ENCODE results near the gene F11.
"Not testable (repeated sequence)": the region's sequence is repeated elsewhere in the genome, so short reads cannot be mapped to it uniquely, and the experiment has no call there.

The F11 gene

DNA sequence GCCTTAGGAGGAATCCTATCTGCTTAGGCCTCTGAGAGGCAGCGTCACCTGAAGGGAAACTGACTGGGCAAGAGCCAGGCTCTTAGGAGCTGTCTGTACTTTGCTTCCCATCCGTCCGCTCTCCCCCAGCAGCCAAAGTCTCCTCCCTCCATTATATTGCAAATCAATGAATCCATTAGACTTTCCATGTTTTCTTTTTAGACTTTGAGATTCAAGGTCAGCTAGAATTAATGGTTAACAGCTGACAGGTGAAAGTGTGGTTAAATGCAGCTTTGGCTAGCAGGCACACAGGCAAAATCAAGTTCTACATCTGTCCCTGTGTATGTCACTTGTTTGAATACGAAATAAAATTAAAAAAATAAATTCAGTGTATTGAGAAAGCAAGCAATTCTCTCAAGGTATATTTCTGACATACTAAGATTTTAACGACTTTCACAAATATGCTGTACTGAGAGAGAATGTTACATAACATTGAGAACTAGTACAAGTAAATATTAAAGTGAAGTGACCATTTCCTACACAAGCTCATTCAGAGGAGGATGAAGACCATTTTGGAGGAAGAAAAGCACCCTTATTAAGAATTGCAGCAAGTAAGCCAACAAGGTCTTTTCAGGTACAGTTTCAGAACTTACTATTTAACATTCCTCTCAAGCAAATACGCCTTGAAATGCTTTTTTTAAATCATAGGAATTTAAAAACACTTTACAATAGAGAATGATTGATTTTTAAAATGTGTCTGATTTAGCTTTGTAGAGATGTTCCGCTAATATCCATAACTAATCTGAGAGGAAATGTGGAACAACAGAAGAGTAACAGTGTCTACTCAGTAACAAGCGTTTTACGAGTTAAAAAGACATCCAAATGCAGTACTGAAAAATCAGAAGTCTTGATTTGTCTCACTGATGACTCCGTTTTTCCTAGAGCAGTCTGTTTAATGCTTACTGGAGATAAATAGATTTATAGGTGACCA lies at the start of gene F11:
Gene F11 (plus strand): TSS at position 507 of the 970 bp plus-strand sequence. CDS start 948 bp downstream, outside the sequence.
- no peak for DNase-seq

DNA sequence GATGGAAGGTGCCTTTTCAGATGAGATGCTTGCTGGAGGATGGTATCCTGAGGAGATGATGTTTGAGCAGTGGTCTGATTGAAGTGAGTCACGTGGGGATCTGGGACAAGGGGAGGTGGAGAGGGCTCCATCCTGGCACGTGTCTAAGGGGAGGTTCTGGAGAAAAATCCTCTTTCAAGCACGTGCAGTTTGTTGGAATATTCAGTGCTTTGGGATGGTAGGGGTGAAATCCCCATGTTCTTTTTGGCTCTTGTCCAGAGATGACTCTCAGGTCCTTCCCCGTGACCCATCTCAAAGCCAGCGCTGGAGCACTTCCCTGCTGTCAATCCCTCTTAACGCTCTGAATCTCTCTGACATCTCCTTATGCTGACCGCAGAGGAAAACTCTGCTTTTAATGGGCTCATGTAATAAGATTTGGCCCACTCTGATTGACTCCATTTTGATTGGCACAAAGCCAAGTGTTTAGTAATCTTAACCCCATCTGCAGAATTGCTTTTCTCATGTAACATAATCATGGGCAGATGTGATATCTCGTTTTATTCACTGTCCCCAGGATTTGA lies 49.4 kb upstream of the F11 start:
- DNase-seq = no peak

DNA sequence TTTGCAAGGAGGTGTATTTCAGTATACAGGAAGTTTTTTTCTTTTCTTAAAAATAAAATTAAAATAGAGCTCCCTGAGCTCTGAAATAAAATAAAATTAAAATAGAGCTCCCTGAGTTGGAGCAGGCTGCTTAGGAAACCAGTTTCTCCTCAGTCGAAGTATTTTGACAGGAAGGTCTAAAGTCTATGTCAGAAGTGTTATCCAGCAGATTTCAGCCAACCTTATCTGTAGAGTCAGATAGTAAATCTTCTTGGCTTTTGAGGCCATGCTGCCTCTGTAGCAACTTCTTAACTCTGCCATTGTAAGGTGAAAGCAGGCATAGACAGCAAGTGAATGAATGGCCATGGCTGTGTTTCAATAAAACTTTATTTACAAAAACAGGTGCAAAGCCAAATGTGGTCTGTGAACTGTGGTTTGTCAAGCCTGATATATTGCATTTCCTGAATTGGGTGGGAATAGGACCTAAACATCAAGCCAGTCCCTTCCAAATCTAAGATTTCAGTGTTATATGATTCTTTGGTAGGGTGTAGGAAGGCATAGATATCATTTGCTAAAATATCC lies 48.2 kb upstream of the F11 start:
- DNase-seq = no peak

DNA sequence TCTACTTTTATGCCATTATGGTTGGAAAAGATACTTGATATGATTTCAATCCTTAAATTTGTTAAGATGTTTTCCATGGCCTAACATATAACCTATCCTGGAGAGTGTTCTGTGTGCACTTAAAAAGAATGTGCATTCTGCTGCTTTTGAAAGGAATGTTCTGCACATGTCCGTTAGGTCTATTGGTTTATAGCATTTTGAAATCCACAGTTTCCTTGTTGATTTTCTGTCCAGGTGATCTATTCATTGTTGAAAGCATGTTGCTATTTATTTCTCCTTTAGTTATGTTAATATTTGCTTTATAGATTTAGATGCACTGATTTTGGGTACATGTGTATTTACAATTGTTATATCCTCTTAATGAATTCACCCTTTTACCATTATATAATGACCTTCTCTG lies 44.4 kb upstream of the F11 start:
- no peak for DNase-seq

DNA sequence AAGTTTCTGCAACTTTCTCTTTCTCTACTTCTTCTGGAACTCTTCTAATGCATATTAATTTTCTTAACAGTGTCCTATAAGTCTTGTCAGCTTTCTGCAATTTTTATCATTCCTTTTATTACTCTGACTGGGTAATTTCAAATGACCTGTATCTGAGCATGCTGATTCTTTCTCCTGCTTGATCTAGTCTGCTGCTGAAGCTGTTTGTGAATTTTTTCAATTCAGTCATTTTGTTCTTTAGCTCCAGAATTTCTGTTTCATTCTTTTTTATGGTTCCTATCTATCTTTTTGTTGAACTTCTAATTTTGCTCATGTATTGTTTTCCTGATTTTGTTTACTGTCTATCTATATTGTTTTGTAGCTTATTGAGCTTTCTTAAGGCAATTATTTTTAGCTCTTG lies 40.1 kb upstream of the F11 start:
- DNase-seq = no peak

DNA sequence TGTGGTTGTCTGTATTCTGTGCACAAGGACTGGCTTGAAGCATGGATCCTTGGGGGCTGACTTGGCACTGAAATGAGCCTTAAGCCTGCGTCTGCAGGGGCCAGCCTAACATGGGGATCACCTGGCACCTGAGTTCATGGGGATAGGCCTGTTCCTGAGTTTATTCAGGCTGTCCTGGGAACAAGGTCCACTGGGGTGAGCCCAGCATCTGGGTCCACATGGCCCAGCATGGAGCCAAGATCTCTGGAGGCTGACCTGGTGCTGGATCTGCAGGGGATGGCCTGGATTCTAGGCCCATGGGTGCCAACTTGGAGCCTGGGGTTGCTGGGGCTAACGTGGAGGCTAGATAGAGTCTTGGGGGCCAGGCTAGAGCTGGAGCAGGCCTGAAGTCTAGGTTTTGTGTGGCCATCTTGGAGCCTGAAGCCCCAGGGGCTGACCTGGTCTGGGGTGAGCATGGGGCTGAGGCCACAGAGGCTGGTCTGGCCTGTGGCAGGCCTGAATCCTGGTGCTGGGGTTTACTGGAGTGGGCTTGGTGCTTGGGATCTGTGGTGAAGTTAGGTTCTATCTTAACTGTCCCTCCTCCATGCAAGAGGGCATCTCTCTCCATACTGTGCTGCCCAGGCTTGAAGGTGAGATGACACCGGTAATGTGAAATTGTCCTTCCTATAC lies 39.3 kb upstream of the F11 start:
- no peak for DNase-seq

DNA sequence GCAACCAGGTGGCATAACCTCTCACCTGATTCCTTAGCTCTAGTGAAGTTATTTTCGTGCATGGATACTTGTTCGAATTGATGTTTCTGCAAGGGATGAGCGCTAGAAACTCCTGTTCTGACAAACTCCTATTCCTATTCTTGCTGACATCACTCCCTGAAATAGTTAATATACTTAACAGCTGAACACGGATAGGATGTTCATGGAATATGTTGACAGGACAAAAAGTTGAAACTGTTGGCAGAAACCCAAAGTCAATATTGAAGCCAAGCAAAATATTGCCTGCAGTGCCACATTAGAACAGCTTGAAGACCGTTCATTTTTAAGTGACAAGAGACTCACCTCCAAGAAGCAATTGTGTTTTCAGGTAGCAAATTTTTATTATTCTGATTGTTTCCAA lies 38.8 kb upstream of the F11 start, which contains the start of gene KLKB1:
Gene KLKB1 (plus strand): TSS at position 287 of the 400 bp plus-strand sequence. CDS start 689 bp downstream, outside the sequence.
- DNase-seq = peak; percentile 84

DNA sequence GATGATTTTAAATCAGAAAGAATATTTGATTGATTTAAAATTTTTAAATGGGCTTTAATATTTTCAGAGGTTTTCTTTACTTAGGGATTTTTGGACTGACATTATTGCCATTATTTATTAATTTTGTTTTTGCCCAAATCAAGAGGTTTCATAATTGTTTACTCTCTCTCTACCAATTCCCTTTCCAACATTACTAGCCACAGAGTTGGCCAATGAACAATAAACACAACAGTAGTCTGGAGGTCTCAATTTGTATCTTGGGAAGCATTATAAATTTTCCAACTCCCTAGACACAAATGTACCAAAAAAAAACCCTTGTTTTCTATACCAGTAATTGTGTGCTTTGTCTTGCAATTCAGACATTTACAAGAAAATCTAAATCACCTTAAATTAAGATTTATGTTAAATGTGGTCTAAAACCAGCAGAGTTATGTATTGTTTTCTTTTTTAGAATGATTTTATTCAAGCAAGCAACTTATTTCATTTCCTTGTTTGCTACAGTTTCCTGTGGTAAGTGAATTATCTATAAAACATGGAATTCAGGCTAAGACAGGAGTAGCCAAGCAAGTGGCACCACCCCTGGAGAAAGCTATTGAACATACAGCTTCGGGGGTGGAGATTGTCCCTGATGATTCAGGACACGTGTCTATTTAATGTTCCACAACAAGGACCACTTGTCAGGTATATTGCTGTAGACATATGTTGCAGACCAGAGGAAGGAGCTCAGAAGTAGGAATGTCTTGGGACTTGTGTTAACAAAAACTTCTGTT lies 38.1 kb upstream of the F11 start:
- DNase-seq = no peak

DNA sequence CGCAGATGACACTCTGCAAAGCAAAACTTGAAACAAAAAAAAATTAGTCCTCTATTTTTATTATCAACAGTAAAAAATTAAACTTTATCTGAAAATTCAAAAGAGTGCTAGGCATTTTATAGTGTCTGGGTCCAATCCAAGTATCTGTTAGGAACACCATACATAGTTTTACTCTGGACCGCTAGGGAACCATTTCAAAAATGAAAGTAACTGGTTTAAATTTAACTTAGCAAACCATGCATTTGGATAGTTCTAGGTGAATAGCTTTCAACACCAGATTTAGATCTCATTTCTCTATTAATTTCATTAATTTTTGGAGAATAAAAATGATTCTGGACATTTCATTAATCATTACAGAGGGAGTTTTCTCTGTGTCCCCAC lies 37.5 kb upstream of the F11 start:
- no peak for DNase-seq

DNA sequence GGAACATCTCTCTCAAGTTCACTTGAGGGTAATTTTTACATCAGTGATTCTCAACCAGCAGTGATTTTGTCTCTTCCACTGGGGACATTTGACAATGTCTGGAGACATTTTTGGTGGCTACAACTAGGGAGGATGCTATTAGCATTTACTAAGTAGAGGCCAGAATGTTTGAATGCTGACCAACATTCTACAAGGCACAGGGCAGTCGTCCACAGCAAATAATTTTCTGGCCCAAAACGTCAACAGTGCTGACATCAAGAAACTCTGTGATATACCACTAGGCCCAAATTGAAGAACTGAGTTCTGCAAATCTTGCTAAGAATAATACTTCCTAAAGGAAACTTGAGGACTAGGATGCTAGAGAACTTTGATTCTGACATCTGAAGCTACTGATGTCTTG lies 31.6 kb upstream of the F11 start:
- DNase-seq = no peak

DNA sequence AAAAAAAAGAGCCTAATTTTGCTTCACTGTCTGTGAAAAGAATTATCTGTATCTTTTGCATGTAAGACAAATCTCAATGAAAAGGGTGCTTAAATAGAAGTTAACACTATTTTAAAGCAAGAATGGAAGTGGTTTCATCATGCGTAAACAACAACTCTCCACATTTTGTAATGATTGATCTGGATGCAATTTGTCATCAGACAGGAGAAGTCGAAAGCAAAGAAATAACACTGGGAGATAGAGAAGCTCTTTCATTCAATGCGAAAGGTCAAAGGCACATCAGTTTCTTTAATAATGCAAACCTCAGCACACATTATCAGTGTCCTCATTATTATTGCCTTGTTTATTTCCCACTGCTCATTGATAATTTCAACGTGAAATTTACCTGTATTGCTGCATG lies 29.9 kb upstream of the F11 start:
- DNase-seq = no peak

DNA sequence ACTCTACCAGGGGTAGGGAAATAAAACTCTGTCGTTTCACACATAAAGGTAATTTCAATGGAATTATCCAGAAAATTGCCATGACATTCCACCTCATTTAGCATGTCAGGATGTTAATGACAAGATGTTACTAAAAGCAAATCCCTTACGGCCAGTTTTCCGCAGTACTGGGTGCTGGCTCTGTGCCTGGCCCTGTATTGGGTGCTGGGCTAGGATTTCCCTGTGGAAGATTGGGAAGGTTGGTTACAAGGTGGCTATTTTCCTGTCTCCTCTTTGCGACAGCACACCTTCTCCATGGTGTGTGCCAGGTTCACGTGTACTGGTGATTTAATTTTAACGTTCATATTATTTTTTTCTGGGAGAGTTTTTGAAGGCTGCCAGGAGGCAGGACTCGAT lies 25.5 kb upstream of the F11 start:
- no peak for DNase-seq

DNA sequence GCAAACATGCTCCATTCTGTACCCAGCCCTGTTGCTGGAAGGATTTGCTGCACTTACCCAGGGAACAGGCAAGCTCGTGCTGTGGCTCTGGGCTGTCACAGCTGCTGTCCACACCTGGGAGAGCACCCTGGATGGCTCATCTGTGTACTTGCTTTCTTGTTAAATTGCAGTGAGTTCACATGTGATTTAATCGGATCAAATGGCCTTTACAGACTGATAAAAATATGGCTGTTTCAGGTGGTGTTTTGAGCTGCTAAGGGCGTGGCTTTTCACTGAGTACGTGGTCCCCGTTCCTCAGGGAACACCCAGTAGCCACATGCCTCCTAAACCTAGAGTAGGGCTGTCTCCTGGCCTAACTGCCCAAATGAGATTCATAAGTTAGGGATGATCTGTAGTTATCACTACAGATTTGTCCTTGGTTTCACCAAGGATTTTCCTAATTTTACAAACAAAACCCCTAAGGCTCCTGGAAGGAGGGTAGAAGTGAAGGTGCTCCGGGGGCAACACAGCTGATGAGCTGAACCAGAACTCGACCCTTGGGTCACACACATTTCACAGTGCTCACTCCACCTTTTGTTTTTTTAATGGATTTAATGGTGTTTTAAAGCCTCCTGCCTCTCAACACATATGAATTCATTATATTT lies 25.0 kb upstream of the F11 start:
- DNase-seq = no peak

DNA sequence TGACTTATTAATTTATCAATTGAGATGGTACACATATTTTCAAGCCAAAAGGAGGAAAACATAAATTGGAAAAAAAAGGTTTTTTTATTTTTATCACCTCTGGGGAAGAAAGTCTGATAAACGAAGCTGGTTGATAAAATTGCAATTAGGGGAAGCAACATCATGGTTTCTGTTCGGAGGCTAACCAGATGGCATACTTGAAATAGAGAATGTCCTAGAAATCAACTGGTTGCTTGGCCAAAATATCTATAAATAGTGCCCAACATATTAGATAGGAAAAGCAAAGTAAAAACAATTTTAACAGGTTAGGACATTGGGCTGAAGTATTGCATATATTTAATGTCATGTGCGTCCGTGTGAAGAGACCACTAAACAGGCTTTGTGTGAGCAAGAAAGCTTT lies 24.4 kb upstream of the F11 start:
- no peak for DNase-seq

DNA sequence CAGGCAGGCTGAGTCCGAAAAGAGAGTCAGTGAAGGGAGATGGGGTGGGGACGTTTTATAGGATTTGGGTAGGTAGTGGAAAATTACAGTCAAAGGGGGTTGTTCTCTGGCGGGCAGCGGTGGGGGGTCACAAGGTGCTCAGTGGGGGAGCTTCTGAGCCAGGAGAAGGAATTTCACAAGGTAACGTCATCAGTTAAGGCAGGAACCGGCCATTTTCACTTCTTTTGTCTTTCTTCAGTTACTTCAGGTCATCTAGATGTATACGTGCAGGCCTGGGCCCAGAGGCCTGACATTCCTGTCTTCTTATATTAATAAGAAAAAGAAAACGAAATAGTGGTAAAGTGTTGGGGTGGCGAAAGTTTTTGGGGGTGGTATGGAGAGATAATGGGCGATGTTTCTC lies 24.0 kb upstream of the F11 start:
- not testable (repeated sequence) for DNase-seq

DNA sequence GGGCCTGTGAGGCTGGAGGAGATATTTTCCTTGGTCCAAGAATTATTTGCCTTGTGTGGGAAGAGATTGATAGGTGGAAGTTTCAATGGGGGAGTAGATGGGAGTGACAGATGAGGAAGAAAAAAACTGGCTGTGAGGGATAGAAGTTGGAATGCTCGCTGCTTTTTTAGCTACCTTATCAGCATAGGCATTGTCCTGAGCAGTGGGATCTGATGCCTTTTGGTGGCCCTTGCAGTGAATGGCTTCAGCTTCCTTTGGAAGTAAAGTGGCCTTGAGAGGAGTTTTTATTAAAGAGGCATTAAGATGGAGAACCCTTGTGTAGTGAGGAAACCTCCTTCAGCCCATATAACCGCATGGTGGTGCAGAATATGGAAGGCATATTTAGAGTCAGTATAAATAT lies 22.7 kb upstream of the F11 start:
- no peak for DNase-seq

DNA sequence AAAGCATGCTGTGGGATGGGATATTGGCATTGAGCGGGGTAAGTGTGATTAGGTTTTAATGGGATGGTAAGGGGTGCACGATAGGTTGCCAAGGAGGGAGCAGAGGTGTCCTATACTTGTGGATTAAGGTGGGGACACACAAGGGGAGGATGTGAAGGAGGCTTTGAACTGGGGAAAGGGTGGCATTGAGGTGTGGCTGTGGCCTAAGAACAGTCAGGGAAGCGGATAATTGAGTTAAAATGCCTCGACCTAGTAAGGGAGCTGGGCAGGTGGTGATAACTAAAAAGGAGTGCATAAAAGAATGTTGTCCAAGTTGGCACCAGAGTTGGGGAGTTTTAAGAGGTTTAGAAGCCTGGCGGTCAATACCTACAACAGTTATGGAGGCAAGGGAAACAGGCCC lies 21.2 kb upstream of the F11 start:
- DNase-seq = no peak

DNA sequence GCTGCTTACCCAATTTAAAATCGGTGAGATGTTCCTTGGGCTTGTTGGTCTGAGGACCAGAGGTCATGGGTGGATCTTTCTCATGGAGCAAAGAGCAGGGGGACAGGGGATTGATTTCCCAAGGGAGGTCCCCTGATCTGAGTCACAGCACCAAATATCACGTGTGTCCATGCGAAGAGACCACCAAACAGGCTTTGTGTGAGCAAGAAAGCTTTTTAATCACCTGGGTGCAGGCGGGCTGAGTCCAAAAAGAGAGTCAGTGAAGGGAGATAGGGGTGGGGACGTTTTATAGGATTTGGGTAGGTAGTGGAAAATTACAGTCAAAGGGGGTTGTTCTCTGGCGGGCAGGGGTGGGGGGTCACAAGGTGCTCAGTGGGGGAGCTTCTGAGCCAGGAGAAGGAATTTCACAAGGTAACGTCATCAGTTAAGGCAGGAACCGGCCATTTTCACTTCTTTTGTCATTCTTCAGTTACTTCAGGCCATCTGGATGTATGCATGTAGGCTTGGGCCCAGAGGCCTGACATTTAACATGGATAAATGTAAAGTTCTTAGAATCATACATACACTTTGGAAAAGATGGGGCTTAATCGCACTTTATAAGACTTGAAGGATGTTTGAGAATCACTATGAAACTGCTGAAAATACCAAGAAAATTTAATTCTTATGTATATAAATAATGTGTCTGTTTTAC lies 18.8 kb upstream of the F11 start:
- DNase-seq = not testable (repeated sequence)

DNA sequence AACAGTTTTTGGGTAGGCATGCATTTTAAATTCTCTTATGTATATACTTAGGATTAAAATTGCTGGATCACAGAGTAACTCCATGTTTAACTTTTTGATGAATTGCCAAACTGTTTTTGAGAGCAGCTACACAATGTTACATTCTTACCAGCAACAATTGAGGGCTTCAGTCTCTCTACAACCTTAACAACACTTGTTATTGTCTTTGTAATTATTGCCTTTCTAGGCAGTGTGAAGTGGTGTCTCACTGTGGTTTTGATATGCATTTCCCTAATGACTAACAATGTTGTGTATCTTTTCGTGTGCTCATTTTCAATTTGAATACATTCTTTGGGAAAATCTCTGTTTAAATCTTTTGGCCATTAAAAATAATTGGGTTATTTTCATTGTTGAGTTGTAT lies 17.3 kb upstream of the F11 start:
- DNase-seq = no peak

DNA sequence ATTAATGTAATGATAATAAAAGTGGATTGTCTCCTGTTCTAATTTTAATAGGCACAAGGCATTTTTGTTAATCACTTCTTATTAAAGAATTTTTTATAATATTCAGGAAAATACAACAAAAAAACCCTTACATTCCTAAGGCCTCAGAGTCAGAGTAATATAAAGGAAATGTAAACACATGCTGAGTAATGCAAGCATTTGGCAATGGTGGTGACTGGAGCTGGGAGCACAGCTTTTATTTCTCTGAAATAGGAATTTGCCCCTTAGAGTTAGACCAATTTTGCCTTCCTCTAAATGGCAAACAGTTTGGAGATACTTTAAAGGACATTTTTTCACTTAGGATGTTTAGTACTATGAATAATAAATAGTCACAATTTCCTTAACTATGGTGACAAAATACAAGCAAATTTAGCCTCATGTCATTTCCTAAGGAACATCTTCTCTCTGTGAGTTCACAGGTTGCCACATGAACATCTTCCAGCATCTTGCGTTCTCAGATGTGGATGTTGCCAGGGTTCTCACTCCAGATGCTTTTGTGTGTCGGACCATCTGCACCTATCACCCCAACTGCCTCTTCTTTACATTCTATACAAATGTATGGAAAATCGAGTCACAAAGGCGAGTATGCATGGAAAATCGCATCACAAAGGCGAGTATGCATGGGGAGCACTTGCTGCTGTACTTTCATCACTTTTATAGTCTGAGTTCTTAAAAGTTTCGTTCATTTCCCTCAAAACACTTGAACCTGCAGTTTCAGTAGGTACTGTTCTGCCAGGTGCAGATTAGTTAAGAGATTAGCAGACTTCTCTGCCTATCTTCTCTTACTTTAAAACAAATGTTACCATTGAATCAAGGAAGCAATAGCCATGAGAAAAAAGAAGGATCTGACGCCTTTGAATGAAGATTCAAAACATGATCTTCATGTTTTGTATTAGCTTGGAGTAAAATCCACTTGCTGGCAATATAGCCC lies 15.9 kb upstream of the F11 start:
- DNase-seq = no peak

Measured in NCI-H345 (cell line).